ENCODE measurements around the gene PAMR1.

The PAMR1 gene

GRCh38 chr11:35433588-35433987 is 91.8 kb downstream of the PAMR1 start:
- DNase-seq: no peak

- no peak for DNase-seq
Observed at GRCh38 chr11:35432464-35432863, 93.0 kb downstream of the PAMR1 start.

- DNase-seq: no peak
Observed at GRCh38 chr11:35427071-35427470, 98.3 kb downstream of the PAMR1 start.

- no peak for DNase-seq
Observed at GRCh38 chr11:35426351-35426750, 99.1 kb downstream of the PAMR1 start.

- DNase-seq: no peak
Observed at GRCh38 chr11:35425603-35426212, 99.7 kb downstream of the PAMR1 start.

- no peak for DNase-seq
Observed at GRCh38 chr11:35424157-35424940, 101.1 kb downstream of the PAMR1 start.

- DNase-seq: no peak
Observed at GRCh38 chr11:35420371-35420770, 105.0 kb downstream of the PAMR1 start.

GRCh38 chr11:35419830-35420333 is 105.5 kb downstream of the PAMR1 start:
- no peak for DNase-seq

- no peak for DNase-seq
Observed at GRCh38 chr11:35419184-35419829, 106.1 kb downstream of the PAMR1 start, which contains the start of gene SLC1A2. TSS of gene SLC1A2 (minus strand) at chr11:35419558. CDS start at chr11:35418966, 592 bp downstream.

- DNase-seq: no peak
Observed at GRCh38 chr11:35418282-35419183, 106.9 kb downstream of the PAMR1 start.

- no peak for DNase-seq
Observed at GRCh38 chr11:35415487-35415886, 109.9 kb downstream of the PAMR1 start.

GRCh38 chr11:35414776-35415175 is 110.6 kb downstream of the PAMR1 start:
- DNase-seq: no peak

GRCh38 chr11:35414311-35414710 is 111.1 kb downstream of the PAMR1 start:
- no peak for DNase-seq

GRCh38 chr11:35413598-35413997 is 111.8 kb downstream of the PAMR1 start:
- DNase-seq: no peak

- DNase-seq: no peak
Observed at GRCh38 chr11:35412285-35412684, 113.1 kb downstream of the PAMR1 start.

- no peak for DNase-seq
Observed at GRCh38 chr11:35407041-35407440, 118.4 kb downstream of the PAMR1 start.

GRCh38 chr11:35404388-35404775 is 121.0 kb downstream of the PAMR1 start:
- DNase-seq: no peak

- DNase-seq: no peak
Observed at GRCh38 chr11:35403765-35404387, 121.5 kb downstream of the PAMR1 start.

- DNase-seq: no peak
Observed at GRCh38 chr11:35402751-35403660, 122.4 kb downstream of the PAMR1 start.

- DNase-seq: no peak
Observed at GRCh38 chr11:35398881-35399280, 126.5 kb downstream of the PAMR1 start.

GRCh38 chr11:35394941-35395340 is 130.5 kb downstream of the PAMR1 start:
- no peak for DNase-seq
